Smooth muscle cell (in vitro differentiated cells): ENCODE results near the gene VSNL1. TPM values are rescaled to one million over a fixed set of nuclear protein-coding genes. Genes with fewer than 3 reads are reported as not detected.

Experiments used
- DNase-seq: peaks from one replicate; lab custom pipeline; 2025; ENCODE audit not compliant: unreplicated experiment; lab: John Stamatoyannopoulos, UW
- H2AFZ ChIP-seq: fragments of 200-600 bp; sonication (generic); 2 replicates; pipeline ENCODE4 v1.6.0; 2016; ENCODE audit warnings: antibody characterized with exemption, low read depth, mild to moderate bottlenecking
- H3F3A ChIP-seq: fragments of 200-600 bp; sonication (generic); 2 replicates; pipeline ENCODE4 v1.6.0; 2017; ENCODE audit warnings: antibody characterized with exemption, low read depth
- H3K27ac ChIP-seq: fragments of 200-600 bp; sonication (generic); 2 replicates; pipeline ENCODE4 v1.5.1; 2016; ENCODE audit warnings: low read depth, mild to moderate bottlenecking
- H3K27me3 ChIP-seq: fragments of 200-600 bp; sonication (generic); 2 replicates; pipeline ENCODE4 v1.6.1; 2016; ENCODE audit warnings: low read depth, mild to moderate bottlenecking
- H3K36me3 ChIP-seq: fragments of 200-600 bp; sonication (generic); 2 replicates; pipeline ENCODE4 v1.5.1; 2016; ENCODE audit warnings: low read depth
- H3K4me1 ChIP-seq: fragments of 200-600 bp; sonication (generic); 2 replicates; pipeline ENCODE4 v1.5.1; 2016; ENCODE audit warnings: low read depth
- H3K4me2 ChIP-seq: fragments of 200-600 bp; sonication (generic); 2 replicates; pipeline ENCODE4 v1.6.0; 2016; ENCODE audit warnings: mild to moderate bottlenecking
- H3K4me3 ChIP-seq: fragments of 200-600 bp; sonication (generic); 2 replicates; pipeline ENCODE4 v1.5.1; 2016; ENCODE audit warnings: mild to moderate bottlenecking
- H3K79me2 ChIP-seq: fragments of 200-600 bp; sonication (generic); 2 replicates; pipeline ENCODE4 v1.6.0; 2016; ENCODE audit warnings: low read depth, mild to moderate bottlenecking
- H3K9ac ChIP-seq: fragments of 200-600 bp; sonication (generic); 2 replicates; pipeline ENCODE4 v1.6.0; 2016; ENCODE audit warnings: low read depth
- H3K9me3 ChIP-seq: fragments of 200-600 bp; sonication (generic); replicated peaks from 2 replicates; pipeline ENCODE4 v1.5.1; 2016; ENCODE audit warnings: low read depth
- H4K20me1 ChIP-seq: fragments of 200-600 bp; sonication (generic); 2 replicates; pipeline ENCODE4 v1.6.0; 2016; ENCODE audit warnings: low read depth
- CTCF ChIP-seq: fragments of 200-600 bp; sonication (generic); IDR thresholded peaks from 2 replicates; pipeline ENCODE4 v1.5.1; 2017; ENCODE audit warnings: borderline replicate concordance, mild to moderate bottlenecking, antibody characterized with exemption; ENCODE audit not compliant: insufficient read depth, poor library complexity, severe bottlenecking
- WGBS: methylation state at CpG from one replicate; pipeline ENCODE4 v1.1.7; 2016; ENCODE audit warnings: low lambda C conversion rate; 5-methylcytosine and 5-hydroxymethylcytosine counted together
- polyA plus RNA-seq: library from polyadenylated mRNA; unstranded; fragments of >200 nt; fragmentation: Nextera tagmentation; extraction: Ambion mirVana; gene quantifications from 2 replicates; pipeline ENCODE4 v1.2.1, GENCODE V29; 2016
- total RNA-seq: library from RNA; depleted of rRNA; stranded (reverse); fragments of >200 nt; gene quantifications from 2 replicates; pipeline ENCODE4 v1.2.3, GENCODE V29; 2014

VSNL1 gene
- total and polyA plus RNA-seq, 2 experiments from 2014 or later: 2.8 to 4.5 TPM

GRCh38 chr2:17538022-17538843, 2.3 kb upstream of the VSNL1 start:
- H3K27ac ChIP-seq: peak overlapping the region; percentile 55
- H2AFZ ChIP-seq: peak overlapping the region; percentile 95
- no peak for TF ChIP-seq CTCF
- peak overlapping the region; percentile 56 for H3K4me3 ChIP-seq
- H3K4me1 ChIP-seq: peaks cover 7% of the 10 kb centered on the region
- peaks cover 5% of the 10 kb centered on the region for H3K27me3 ChIP-seq
- no peaks in the 10 kb centered on the region for H3K36me3 ChIP-seq
- H3K79me2 ChIP-seq: no peaks in the 10 kb centered on the region
- H4K20me1 ChIP-seq: no peaks in the 10 kb centered on the region
- peak overlapping the region; percentile 90 for H3K4me2 ChIP-seq
- H3K9ac ChIP-seq: peak overlapping the region; percentile 50
- no peaks in the 10 kb centered on the region for H3K9me3 ChIP-seq
- no peak for DNase-seq
- H3F3A ChIP-seq: peaks cover 3% of the 10 kb centered on the region
- WGBS: 3% methylated on average over 30 of the region's 30 CpGs

GRCh38 chr2:17538844-17539554, 1.5 kb upstream of the VSNL1 start:
- peaks cover 3% of the 10 kb centered on the region for H3F3A ChIP-seq
- peaks cover 5% of the 10 kb centered on the region for H3K27me3 ChIP-seq
- DNase-seq: peak; percentile 52
- no peaks in the 10 kb centered on the region for H4K20me1 ChIP-seq
- peak overlapping the region; percentile 55 for H3K27ac ChIP-seq
- H3K36me3 ChIP-seq: no peaks in the 10 kb centered on the region
- 2% methylated on average over 51 of the region's 52 CpGs for WGBS
- peaks cover 15% of the 10 kb centered on the region for H3K4me1 ChIP-seq
- TF ChIP-seq CTCF: no peak
- peak overlapping the region; percentile 95 for H2AFZ ChIP-seq
- H3K4me2 ChIP-seq: peak overlapping the region; percentile 90
- H3K79me2 ChIP-seq: no peaks in the 10 kb centered on the region
- H3K9me3 ChIP-seq: no peaks in the 10 kb centered on the region
- H3K9ac ChIP-seq: peak overlapping the region; percentile 50
- H3K4me3 ChIP-seq: peak overlapping the region; percentile 56

GRCh38 chr2:17539611-17540092, 844 bp upstream of the VSNL1 start:
- peak; percentile 32 for DNase-seq
- Histone ChIP-seq H3K79me2 (no peaks in the 10 kb centered on the region), H3K27me3 (no peaks in the 10 kb centered on the region), H3F3A (peaks cover 3% of the 10 kb centered on the region), H4K20me1 (no peaks in the 10 kb centered on the region), H3K27ac (peak overlapping the region; percentile 25), H3K9me3 (no peaks in the 10 kb centered on the region), H3K4me2 (peak overlapping the region; percentile 90), H3K9ac (peak overlapping the region; percentile 25), H3K4me3 (peak overlapping the region; percentile 56), H3K36me3 (no peaks in the 10 kb centered on the region), H2AFZ (peak overlapping the region; percentile 95), H3K4me1 (peaks cover 21% of the 10 kb centered on the region)
- WGBS: 7% methylated on average over 13 of the region's 13 CpGs
- TF ChIP-seq CTCF: no peak
